GM21717 (cell line): ENCODE measurements around the gene EPB41L2.

Source experiments
- ATAC-seq: cut with Tn5 transposase; IDR thresholded peaks from one replicate; pipeline ENCODE4 v1.9.1; 2021; ENCODE audit warnings: mild to moderate bottlenecking, moderate library complexity; ENCODE audit not compliant: unreplicated experiment

EPB41L2 gene

GRCh38 chr6:130980310-130981032, 82.6 kb downstream of the EPB41L2 start:
- ATAC-seq = no peak

GRCh38 chr6:130978660-130979396, 84.2 kb downstream of the EPB41L2 start:
- no peak for ATAC-seq

GRCh38 chr6:130978180-130978579, 84.9 kb downstream of the EPB41L2 start:
- no peak for ATAC-seq

- ATAC-seq = no peak
Measured at GRCh38 chr6:130975325-130975724, 87.7 kb downstream of the EPB41L2 start.

- no peak for ATAC-seq
Measured at GRCh38 chr6:130973521-130974277, 89.3 kb downstream of the EPB41L2 start.

- ATAC-seq = no peak
Measured at GRCh38 chr6:130971504-130971903, 91.5 kb downstream of the EPB41L2 start.

GRCh38 chr6:130970839-130971410, 92.1 kb downstream of the EPB41L2 start:
- ATAC-seq = no peak

- ATAC-seq = no peak
Measured at GRCh38 chr6:130969791-130970491, 93.1 kb downstream of the EPB41L2 start.

- ATAC-seq = no peak
Measured at GRCh38 chr6:130969166-130969565, 93.9 kb downstream of the EPB41L2 start.

GRCh38 chr6:130968476-130968875, 94.6 kb downstream of the EPB41L2 start:
- ATAC-seq = no peak

- no peak for ATAC-seq
Measured at GRCh38 chr6:130967502-130968445, 95.3 kb downstream of the EPB41L2 start.

GRCh38 chr6:130966344-130966980, 96.6 kb downstream of the EPB41L2 start:
- no peak for ATAC-seq

GRCh38 chr6:130965656-130966055, 97.4 kb downstream of the EPB41L2 start:
- ATAC-seq = no peak

- no peak for ATAC-seq
Measured at GRCh38 chr6:130964808-130965604, 98.0 kb downstream of the EPB41L2 start.

- ATAC-seq = no peak
Measured at GRCh38 chr6:130964289-130964688, 98.8 kb downstream of the EPB41L2 start.

GRCh38 chr6:130962966-130963365, 100.1 kb downstream of the EPB41L2 start:
- ATAC-seq = no peak

- ATAC-seq = no peak
Measured at GRCh38 chr6:130961148-130961547, 101.9 kb downstream of the EPB41L2 start.

- ATAC-seq = no peak
Measured at GRCh38 chr6:130959951-130960350, 103.1 kb downstream of the EPB41L2 start.
